ENCODE results near the gene FIGNL2. TPM values are rescaled to one million over a fixed set of nuclear protein-coding genes. Genes with fewer than 3 reads are reported as not detected.

Gene FIGNL2
- total RNA-seq, 1 donor from 2014 or later: 0.69 TPM

GRCh38 chr12:51891843-51892242 lies 43.3 kb upstream of the FIGNL2 start:
- intact Hi-C loops (cut with micrococcal nuclease): loop anchor here (1.0 to 2.0 kb wide), 2 partner anchors 88 to 133 kb away; no protein-coding TSS in a partner anchor
- POLR2A ChIA-PET: interaction anchor here (0.5 to 0.7 kb wide), 2 partner anchors 67 to 209 kb away, joined by 3 to 7 read pairs; no protein-coding TSS in a partner anchor
- DNase-seq: no peak

GRCh38 chr12:51890511-51891171 lies 42.1 kb upstream of the FIGNL2 start:
- ATAC-seq (ENCODE audit: low read depth) (no peak), DNase-seq (no peak)
- POLR2A ChIA-PET: no interaction called here
- Mint-ChIP-seq H3K36me3 (ENCODE audit: low read depth) (no peaks in the 10 kb centered on the region), H3K27ac (no peak overlapping the region), H3K4me3 (no peak overlapping the region), H3K9me3 (no peaks in the 10 kb centered on the region), H3K4me1 (peaks cover 11% of the 10 kb centered on the region), H3K27me3 (peaks cover 3% of the 10 kb centered on the region)
- intact Hi-C loops (cut with micrococcal nuclease): no loop called here
- TF ChIP-seq CTCF (IDR thresholded peaks at IDR 0.05): no peak
- CTCF ChIA-PET: interaction anchor here (0.6 kb wide), 2 partner anchors 130 to 132 kb away, joined by 3 read pairs; no protein-coding TSS in a partner anchor

More at GRCh38 chr12:51891843-51892242, 43.3 kb upstream of the FIGNL2 start:
- Mint-ChIP-seq H3K36me3 (ENCODE audit: low read depth) (no peaks in the 10 kb centered on the region), H3K27ac (no peak overlapping the region), H3K4me1 (peaks cover 3% of the 10 kb centered on the region), H3K27me3 (peaks cover 13% of the 10 kb centered on the region), H3K4me3 (no peak overlapping the region), H3K9me3 (no peaks in the 10 kb centered on the region)
- CTCF ChIA-PET: interaction anchor here (0.9 kb wide), 1 partner anchor 89 kb away, joined by 3 read pairs; no protein-coding TSS in a partner anchor
- TF ChIP-seq CTCF (IDR thresholded peaks at IDR 0.05): no peak
- no peak for ATAC-seq (ENCODE audit: low read depth)

- TF ChIP-seq CTCF (IDR thresholded peaks at IDR 0.05): no peak
- intact Hi-C loops (cut with micrococcal nuclease): no loop called here
- H3K4me1 Mint-ChIP-seq: peaks cover 11% of the 10 kb centered on the region
- ChIA-PET CTCF (interaction anchor here (0.6 kb wide), 2 partner anchors 15 to 130 kb away, joined by 3 read pairs; no protein-coding TSS in a partner anchor), POLR2A (no interaction called here)
- no peaks in the 10 kb centered on the region for H3K36me3 Mint-ChIP-seq (ENCODE audit: low read depth)
- no peak overlapping the region for H3K27ac Mint-ChIP-seq
- peaks cover 3% of the 10 kb centered on the region for H3K27me3 Mint-ChIP-seq
- no peak for ATAC-seq (ENCODE audit: low read depth)
- H3K4me3 Mint-ChIP-seq: no peak overlapping the region
- no peak for DNase-seq
- peaks cover 2% of the 10 kb centered on the region for H3K9me3 Mint-ChIP-seq
These were observed 41.6 kb upstream of the FIGNL2 start for GRCh38 chr12:51890133-51890464.

GRCh38 chr12:51889216-51890132 lies 41.0 kb upstream of the FIGNL2 start:
- intact Hi-C loops (cut with micrococcal nuclease): loop anchor here (5.0 kb wide), 1 partner anchor 33 kb away; no protein-coding TSS in a partner anchor
- H3K9me3 Mint-ChIP-seq: peaks cover 3% of the 10 kb centered on the region
- DNase-seq (no peak), ATAC-seq (ENCODE audit: low read depth) (no peak)
- peaks cover 3% of the 10 kb centered on the region for H3K27me3 Mint-ChIP-seq
- no peak for TF ChIP-seq CTCF (IDR thresholded peaks at IDR 0.05)
- H3K27ac Mint-ChIP-seq: no peak overlapping the region
- H3K36me3 Mint-ChIP-seq (ENCODE audit: low read depth): no peaks in the 10 kb centered on the region
- ChIA-PET CTCF (interaction anchor here (0.6 kb wide), 1 partner anchor 14 kb away, joined by 3 read pairs; no protein-coding TSS in a partner anchor), POLR2A (no interaction called here)
- H3K4me1 Mint-ChIP-seq: peaks cover 11% of the 10 kb centered on the region
- no peak overlapping the region for H3K4me3 Mint-ChIP-seq
